C4-2B (cell line): ENCODE measurements around the gene ARX.

Experiments
- CTCF ChIP-seq: fragments of 450-650 bp; conservative IDR thresholded peaks from 2 replicates; pipeline ENCODE4 v1.5.1; 2017; ENCODE audit warnings: mild to moderate bottlenecking
- ZFX ChIP-seq: fragments of 450-650 bp; IDR thresholded peaks from 2 replicates; pipeline ENCODE4 v1.6.1; 2017

GRCh38 chrX:24981030-24981429 lies 34.7 kb downstream of the ARX start:
- TF ChIP-seq CTCF (no peak), ZFX (no peak)
